Cardiac fibroblast (primary cell): ENCODE results near the gene PCSK2.
"Not testable (repeated sequence)": the region's sequence is repeated elsewhere in the genome, so short reads cannot be mapped to it uniquely, and the experiment has no call there.

Experiments
- DNase-seq, 2 donors: peaks; one replicate each; pipeline versions ENCODE4 v3.0.0 to v3.0.0-alpha.2; 2010; ENCODE audit warnings: low read depth in 2 of 2
- H3K4me3 ChIP-seq, 2 donors: replicated peaks in 1 of 2; 1 replicate in 1 of 2; 2 replicates in 1 of 2; pipeline ENCODE4 v1.5.1; 2011; ENCODE audit warnings: low read depth in 2 of 2, low read length in 2 of 2, mild to moderate bottlenecking in 2 of 2, moderate library complexity in 1 of 2
- CTCF ChIP-seq: IDR thresholded peaks from one replicate; pipeline ENCODE4 v1.5.1; 2011; ENCODE audit warnings: low read depth, mild to moderate bottlenecking, low read length, inconsistent platforms

The PCSK2 gene

GRCh38 chr20:17202673-17203072, 24.2 kb upstream of the PCSK2 start:
- no peak for TF ChIP-seq CTCF
- no peak overlapping the region for H3K4me3 ChIP-seq
- DNase-seq, result no peak

- H3K4me3 ChIP-seq, result no peak overlapping the region
- no peak for DNase-seq
- TF ChIP-seq CTCF, result no peak
These were observed 21.6 kb upstream of the PCSK2 start for GRCh38 chr20:17205084-17205813.

GRCh38 chr20:17210387-17210786, 16.5 kb upstream of the PCSK2 start:
- H3K4me3 ChIP-seq, result no peak overlapping the region
- no peak for DNase-seq
- no peak for TF ChIP-seq CTCF

- no peak for TF ChIP-seq CTCF
- no peak for DNase-seq
- H3K4me3 ChIP-seq, result no peak overlapping the region
These were observed 15.9 kb upstream of the PCSK2 start for GRCh38 chr20:17210983-17211382.

GRCh38 chr20:17215167-17215566, 11.7 kb upstream of the PCSK2 start:
- H3K4me3 ChIP-seq, result no peak overlapping the region
- DNase-seq, result no peak
- no peak for TF ChIP-seq CTCF

GRCh38 chr20:17219856-17220255, 7.0 kb upstream of the PCSK2 start:
- H3K4me3 ChIP-seq, DNase-seq: not testable (repeated sequence)

- H3K4me3 ChIP-seq, result no peak overlapping the region
- TF ChIP-seq CTCF, result no peak
- no peak for DNase-seq
These were observed 3.3 kb upstream of the PCSK2 start for GRCh38 chr20:17223553-17223952.
